H1 (cell line): ENCODE measurements around the gene NUP58. TPM values are rescaled to one million over a fixed set of nuclear protein-coding genes. Genes with fewer than 3 reads are reported as not detected.

Experiments
- TAF1 ChIP-seq: IDR thresholded peaks from 2 replicates; pipeline ENCODE4 v1.6.1; 2011; ENCODE audit warnings: mild to moderate bottlenecking, low read depth, low read length
- polyA plus RNA-seq, 7 experiments: library from polyadenylated mRNA; depleted of rRNA in 3 of 7; stranded (reverse) in 5 of 7; unstranded in 2 of 7; fragments of >200 nt in 5 of 7; fragments of 200-250 nt in 2 of 7; gene quantifications; 1 replicate in 5 of 7; 2 replicates in 1 of 7; 4 replicates in 1 of 7; pipeline versions ENCODE4 v1.2.1 to v1.2.3, GENCODE V29; 2011 to 2013; ENCODE audit warnings: missing spikeins in 2 of 7, mixed read lengths in 2 of 7
- total RNA-seq: library from RNA; stranded (reverse); fragmentation: NEBNext Ultra II Directional; extraction: Animal tissue kit (Norgen Biotek cat#: 25700); gene quantifications from 2 replicates; pipeline ENCODE4 v1.2.1, GENCODE V29; 2021
- TF ChIP-seq, protein P1 (sequence below): IDR thresholded peaks from 2 replicates; pipeline ENCODE4 v1.6.1; 2011; ENCODE audit warnings: low read length, improper control_type of control experiment

NUP58 gene
- total and polyA plus RNA-seq, 2 of the 8 experiments (the other 6 are each of a cell fraction or from before 2014, with no cell fraction given), result 35.0 to 53.8 TPM

DNA sequence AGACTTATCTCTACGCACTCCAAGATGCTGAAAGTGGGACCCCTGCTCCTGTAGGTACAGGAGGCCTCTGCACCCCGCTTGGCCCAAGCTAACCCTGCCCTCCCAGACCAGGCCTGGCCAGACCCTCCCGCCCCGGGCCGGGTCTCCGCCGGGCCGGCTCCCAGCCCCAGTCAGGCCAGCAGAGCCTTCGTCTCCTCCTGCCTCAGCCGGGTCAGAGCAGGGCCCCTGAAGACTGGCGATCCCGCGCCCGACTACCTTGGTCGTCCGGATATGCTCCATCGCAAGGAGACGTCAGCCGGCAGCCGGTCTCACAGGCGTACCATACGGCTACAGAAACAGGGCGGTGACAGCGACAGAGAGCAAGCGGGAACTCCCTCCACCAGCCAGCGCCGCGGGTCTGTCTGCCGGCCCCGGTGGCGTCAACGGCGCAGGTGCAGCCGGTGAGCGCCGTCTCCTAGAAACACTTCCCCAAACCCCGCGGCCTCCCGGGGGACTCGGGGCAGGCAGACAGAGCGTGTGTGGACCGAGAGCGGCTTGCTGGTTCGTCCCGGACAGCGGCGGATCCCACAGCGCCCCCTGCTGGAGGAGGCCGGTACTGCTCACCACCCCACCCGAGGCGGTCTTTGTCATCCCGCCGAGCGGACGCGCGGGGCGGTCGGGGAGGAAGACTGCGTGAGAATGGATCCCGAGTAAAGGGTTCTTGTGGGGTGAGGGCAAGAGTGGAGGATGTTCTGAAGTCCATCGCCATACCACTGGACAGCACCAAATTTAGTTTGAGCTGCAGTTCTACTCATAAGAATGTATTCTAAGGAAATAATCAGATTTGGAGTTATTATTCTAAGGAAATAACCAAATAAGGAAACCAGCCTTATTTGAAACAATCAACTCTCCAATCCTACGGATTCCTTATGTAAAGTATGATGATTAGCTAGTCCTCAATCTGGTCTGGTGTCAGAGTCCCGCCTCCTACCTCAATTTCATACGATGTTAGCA, 14.2 kb upstream of the NUP58 start, which contains the start of gene MTMR6 (continued):
- TF ChIP-seq, protein P1, sequence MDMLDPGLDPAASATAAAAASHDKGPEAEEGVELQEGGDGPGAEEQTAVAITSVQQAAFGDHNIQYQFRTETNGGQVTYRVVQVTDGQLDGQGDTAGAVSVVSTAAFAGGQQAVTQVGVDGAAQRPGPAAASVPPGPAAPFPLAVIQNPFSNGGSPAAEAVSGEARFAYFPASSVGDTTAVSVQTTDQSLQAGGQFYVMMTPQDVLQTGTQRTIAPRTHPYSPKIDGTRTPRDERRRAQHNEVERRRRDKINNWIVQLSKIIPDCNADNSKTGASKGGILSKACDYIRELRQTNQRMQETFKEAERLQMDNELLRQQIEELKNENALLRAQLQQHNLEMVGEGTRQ, result no peak; the same call in 1 of the 2 replicates
- peak; percentile 64; the same call in 1 of the 2 replicates for TF ChIP-seq TAF1
- TF ChIP-seq, all 59 proteins: peak for 18
